Fibroblast of skin of right quadriceps (primary cell): ENCODE data around the gene ZNF804B.

ENCODE experiments used
- DNase-seq: peaks from one replicate; pipeline ENCODE4 v3.0.0-alpha.2; 2013

Gene ZNF804B

GRCh38 chr7:88842201-88842600 is 82.7 kb downstream of the ZNF804B start:
- DNase-seq = no peak

- DNase-seq = no peak
Observed at GRCh38 chr7:88845091-88845490, 85.6 kb downstream of the ZNF804B start.

- DNase-seq = no peak
Observed at GRCh38 chr7:88851220-88851619, 91.7 kb downstream of the ZNF804B start.

GRCh38 chr7:88859288-88859687 is 99.8 kb downstream of the ZNF804B start:
- no peak for DNase-seq

DNA sequence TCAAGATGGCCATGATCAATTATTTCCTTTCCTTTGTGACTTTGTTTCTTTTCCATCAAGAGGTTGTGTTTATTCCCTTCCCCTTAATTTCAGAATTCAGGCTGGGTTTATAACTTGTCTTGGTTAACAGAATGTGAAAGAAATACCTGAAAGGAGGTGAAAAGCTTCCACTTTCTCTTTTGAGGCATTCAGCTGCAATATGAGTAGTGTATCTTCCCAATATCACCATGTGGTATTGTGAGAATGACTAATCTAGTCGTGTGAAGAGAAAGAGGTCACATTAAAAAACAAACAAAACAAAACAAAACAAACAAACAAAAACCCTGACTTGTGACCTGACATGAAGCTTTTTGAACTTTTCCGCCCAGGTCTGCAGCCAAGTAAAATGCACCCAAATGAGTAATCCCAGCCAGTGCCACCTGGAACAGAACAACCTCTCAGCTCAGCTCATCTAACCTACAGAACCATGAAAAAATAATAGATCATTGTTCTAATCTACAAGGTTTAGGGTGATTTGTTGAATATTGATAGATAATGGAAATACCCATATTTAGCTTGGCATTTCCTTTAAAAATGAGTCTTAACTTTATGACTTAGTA is 106.9 kb downstream of the ZNF804B start:
- no peak for DNase-seq

DNA sequence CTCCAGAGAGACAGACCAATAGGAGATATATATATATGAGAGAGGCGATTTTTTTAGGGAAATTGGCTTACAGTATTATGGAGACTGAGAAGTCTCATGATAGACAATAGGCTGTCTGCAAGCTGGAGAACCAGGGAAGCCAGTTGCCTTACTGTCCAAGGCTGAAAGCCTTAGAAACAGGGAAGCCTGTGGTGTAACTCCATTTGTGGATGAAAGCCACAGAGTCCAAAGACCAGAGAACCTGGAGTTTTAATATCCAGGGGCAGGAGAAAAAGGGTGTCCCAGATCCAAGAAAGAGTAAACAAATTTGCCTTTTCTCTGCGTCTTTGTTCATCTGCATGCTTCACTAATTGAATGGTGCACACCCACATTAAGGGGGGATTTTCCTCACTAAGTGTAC is 107.7 kb downstream of the ZNF804B start:
- DNase-seq = no peak

GRCh38 chr7:88868456-88868855 is 109.0 kb downstream of the ZNF804B start:
- DNase-seq = no peak

DNA sequence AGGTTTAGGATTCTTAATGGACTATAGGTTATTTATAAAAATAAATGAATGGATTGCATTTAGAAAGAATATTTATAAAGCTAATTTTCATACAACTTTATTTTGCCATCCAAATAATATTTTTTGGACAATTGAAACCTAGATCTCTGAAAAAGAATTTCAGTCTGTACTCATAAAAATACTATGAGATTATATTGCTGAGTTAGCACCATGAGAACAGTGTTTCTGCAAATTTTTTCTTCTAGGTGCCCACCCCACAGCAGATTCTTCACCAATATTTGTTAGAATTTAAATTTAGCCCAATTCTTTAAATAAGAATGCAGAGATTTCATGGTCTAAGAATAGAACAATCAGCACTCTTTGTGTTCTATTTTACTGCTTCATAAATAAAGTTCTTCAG is 121.6 kb downstream of the ZNF804B start:
- DNase-seq = no peak

GRCh38 chr7:88885131-88885530 is 125.6 kb downstream of the ZNF804B start:
- no peak for DNase-seq

DNA sequence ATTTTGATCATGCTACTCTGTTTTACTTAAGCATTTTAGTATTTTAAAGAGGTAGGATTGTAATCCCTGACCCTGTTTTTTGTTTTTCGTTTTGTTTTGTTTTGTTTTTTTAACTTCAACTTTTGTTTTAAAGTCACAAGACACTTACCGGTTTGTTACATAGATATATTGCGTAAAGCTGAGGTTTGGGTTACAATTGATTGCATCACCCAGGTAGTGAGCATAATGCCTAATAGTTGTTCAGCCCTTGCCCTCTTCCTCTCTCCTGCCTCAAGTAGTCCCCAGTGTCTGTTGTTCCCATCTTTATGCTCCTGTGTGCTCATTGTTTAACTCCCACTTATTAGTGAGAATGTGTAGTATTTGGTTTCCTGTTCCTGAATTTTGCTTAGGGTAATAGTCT is 129.2 kb downstream of the ZNF804B start:
- DNase-seq = no peak

- no peak for DNase-seq
Observed at GRCh38 chr7:88910516-88910915, 151.0 kb downstream of the ZNF804B start.

- no peak for DNase-seq
Observed at GRCh38 chr7:88912852-88913251, 153.4 kb downstream of the ZNF804B start.

DNA sequence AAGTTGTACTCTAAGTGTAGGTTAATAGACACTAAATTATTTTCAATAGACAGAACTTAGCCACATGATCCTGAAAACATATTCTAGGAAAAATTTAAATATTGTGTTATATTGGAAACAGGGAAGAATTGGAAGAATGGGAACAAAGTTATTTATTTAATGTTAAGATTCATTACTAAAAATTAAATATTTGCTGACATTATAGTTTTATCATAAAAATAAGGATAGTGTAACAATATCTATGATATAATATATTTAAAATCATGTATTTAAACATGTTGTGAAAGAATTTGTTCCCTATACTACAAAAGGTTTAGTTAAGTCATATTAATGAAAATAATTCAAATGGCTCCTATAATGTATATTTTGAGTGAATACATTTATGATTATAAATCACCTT is 156.1 kb downstream of the ZNF804B start:
- no peak for DNase-seq

- peak; percentile 29 for DNase-seq
Observed at GRCh38 chr7:88919478-88920131, 160.1 kb downstream of the ZNF804B start.

DNA sequence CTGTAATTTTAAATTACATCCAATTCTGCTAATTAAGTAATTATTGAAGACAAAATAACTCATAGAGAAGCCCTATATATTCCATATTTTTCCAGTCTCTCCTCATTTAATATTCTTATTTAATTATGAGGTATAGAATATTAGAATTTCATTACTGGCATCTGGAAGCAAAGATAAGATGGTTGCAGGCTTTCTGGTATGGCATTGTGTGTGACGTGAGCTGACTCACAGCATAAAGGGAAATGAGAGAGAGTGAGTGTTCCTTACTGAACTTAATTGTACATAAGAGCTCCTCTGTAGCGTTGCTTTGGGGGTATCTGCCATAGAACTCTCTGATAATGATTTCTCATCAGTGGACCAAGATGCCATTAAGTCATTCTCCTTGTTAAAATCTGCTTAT is 163.4 kb downstream of the ZNF804B start:
- no peak for DNase-seq

- peak; percentile 1 for DNase-seq
Observed at GRCh38 chr7:88928276-88928675, 168.8 kb downstream of the ZNF804B start.

DNA sequence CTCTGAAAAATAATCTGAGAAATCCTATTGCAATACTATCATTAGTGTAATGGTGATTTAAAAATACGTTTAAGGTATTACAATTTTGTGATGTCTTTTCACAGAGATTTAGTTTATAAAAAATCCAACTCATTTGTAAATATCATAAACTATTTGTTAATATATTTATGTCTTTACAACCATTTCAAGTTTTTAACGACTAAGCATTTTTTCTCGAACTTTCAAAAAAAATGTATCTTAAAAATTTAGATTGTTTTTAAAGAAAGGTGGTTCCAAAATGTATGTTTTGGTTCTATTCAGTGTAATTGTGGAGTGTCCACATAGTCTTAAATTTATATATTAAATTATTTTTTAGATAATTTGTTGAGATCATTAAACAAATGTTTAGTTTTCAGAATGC is 170.2 kb downstream of the ZNF804B start:
- no peak for DNase-seq

DNA sequence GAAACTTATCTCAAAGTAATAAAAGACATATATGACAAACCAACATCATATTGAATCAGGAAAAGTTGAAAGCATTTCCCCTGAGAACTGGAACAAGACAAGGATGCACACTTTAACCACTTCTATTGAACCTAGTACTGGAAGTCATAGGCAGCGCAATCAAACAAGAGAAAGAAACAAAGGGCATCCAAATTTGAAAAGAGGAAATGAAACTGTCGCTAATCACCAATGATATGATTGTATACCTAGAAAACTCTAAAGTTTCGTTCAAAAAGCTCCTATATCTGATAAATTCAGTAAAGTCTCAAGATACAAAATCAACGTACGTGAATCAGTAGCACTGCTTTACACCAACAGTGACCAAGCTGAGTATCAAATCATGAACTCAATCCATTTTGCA is 173.8 kb downstream of the ZNF804B start:
- DNase-seq = no peak

- no peak for DNase-seq
Observed at GRCh38 chr7:88942815-88943501, 183.5 kb downstream of the ZNF804B start.

DNA sequence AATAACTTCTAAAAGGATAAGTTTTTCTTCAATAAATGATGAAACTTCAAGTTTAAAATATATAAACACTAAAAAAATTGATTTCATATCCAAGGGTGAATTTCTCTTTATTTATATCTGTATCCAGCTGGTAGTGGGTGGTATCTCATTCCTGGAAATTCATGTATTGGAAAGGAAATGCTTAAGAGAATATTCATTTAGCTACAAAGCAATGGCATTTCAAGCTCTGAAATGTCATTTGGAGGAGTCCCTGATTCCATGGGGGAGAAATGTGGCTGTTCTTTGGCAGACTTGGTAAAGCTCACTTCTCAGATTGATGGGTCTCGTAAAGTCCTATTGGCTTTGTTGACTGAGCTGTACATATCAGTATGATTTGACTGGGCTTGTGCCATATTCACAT is 192.3 kb downstream of the ZNF804B start:
- DNase-seq = no peak

- DNase-seq = no peak
Observed at GRCh38 chr7:88964418-88964817, 204.9 kb downstream of the ZNF804B start.

DNA sequence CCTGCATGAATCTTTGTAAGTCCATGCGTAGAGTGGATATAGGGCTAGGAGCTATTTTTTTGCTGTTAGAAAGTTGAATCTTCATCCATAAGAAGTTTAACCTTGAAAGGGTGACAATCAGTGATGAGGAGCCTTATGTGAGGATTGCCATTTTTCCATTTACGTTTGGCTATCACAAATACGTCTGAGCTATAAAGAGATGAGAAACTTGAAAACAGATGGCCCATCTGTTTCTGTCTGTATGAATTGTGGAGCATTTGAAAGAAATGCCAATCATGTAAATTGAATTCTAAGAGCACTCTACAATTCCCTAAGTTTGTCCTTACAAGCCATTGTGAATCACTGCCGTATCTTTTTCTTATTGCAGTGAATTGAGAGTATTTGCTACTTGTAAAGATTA is 205.9 kb downstream of the ZNF804B start:
- DNase-seq = no peak

DNA sequence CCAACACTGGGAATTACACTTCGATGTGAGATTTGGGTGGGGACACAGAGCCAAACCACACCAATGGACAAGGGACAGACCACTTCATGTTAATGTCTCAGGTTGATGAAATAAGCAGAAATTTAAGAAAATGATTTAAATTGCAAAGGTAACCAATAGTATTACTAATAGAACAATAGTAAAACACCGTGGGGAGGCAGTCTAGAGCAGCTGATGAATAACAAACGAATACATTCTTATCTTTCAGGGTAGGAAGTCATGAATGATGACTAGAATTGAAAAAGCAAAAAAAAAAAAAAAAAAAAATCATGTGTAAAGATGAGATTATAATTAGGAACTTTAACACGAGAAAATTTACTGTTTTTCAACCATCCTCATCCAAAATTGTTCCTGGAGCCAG is 207.9 kb downstream of the ZNF804B start:
- DNase-seq = no peak

GRCh38 chr7:88969167-88969566 is 209.7 kb downstream of the ZNF804B start:
- no peak for DNase-seq

- DNase-seq = no peak
Observed at GRCh38 chr7:88985295-88985694, 225.8 kb downstream of the ZNF804B start.
